Measurements from ENCODE around the gene BNIP5.

- TF ChIP-seq CTCF (IDR thresholded peaks at IDR 0.05 in 8 of 11, conservative IDR thresholded peaks at IDR 0.05 in 3 of 11) (no peak), POLR2A (IDR thresholded peaks at IDR 0.05) (no peak)
Observed at GRCh38 chr6:36381502-36382389, 45.1 kb upstream of the BNIP5 start.

All from spleen (tissue), 7 donors.